NCI-H1436 treated with DMSO at 0.1 percent for 48 hours (cell line): ENCODE measurements around the gene INAFM1.
"Not testable (repeated sequence)": the region's sequence is repeated elsewhere in the genome, so short reads cannot be mapped to it uniquely, and the experiment has no call there.

Source experiments
- DNase-seq: peaks from one replicate; lab custom pipeline; 2025; lab: John Stamatoyannopoulos, UW

Gene INAFM1

GRCh38 chr19:47268028-47268427, 6.7 kb upstream of the INAFM1 start:
- DNase-seq, result no peak

GRCh38 chr19:47269596-47269995, 5.1 kb upstream of the INAFM1 start:
- no peak for DNase-seq

GRCh38 chr19:47270408-47270807, 4.3 kb upstream of the INAFM1 start:
- no peak for DNase-seq

GRCh38 chr19:47271949-47272348, 2.7 kb upstream of the INAFM1 start:
- DNase-seq, result no peak

GRCh38 chr19:47272448-47273312, 2.0 kb upstream of the INAFM1 start:
- no peak for DNase-seq

GRCh38 chr19:47273313-47274070, 1.2 kb upstream of the INAFM1 start:
- DNase-seq, result peak; percentile 32

GRCh38 chr19:47274891-47275761, 441 bp downstream of the INAFM1 start:
- no peak for DNase-seq

- no peak for DNase-seq
These were observed 1.2 kb downstream of the INAFM1 start for GRCh38 chr19:47275791-47276461.

GRCh38 chr19:47276513-47276912, 1.8 kb downstream of the INAFM1 start:
- not testable (repeated sequence) for DNase-seq

GRCh38 chr19:47280183-47280797, 5.6 kb downstream of the INAFM1 start:
- DNase-seq, result no peak

GRCh38 chr19:47283405-47284059, 8.8 kb downstream of the INAFM1 start:
- DNase-seq, result no peak

GRCh38 chr19:47284324-47284899, 9.7 kb downstream of the INAFM1 start:
- peak; percentile 1 for DNase-seq

GRCh38 chr19:47296036-47296435, 21.4 kb downstream of the INAFM1 start:
- peak; percentile 30 for DNase-seq

- not testable (repeated sequence) for DNase-seq
These were observed 26.2 kb downstream of the INAFM1 start for GRCh38 chr19:47300867-47301266.

- DNase-seq, result no peak
These were observed 27.6 kb downstream of the INAFM1 start for GRCh38 chr19:47302249-47302648.

GRCh38 chr19:47303966-47304365, 29.3 kb downstream of the INAFM1 start:
- no peak for DNase-seq

- no peak for DNase-seq
These were observed 30.6 kb downstream of the INAFM1 start for GRCh38 chr19:47305309-47305751.

GRCh38 chr19:47306303-47306702, 31.6 kb downstream of the INAFM1 start:
- no peak for DNase-seq

GRCh38 chr19:47309038-47309437, 34.4 kb downstream of the INAFM1 start:
- no peak for DNase-seq

- DNase-seq, result no peak
These were observed 34.9 kb downstream of the INAFM1 start, which contains the start of gene C5AR1 for GRCh38 chr19:47309608-47310007. Gene C5AR1, plus strand, starts transcription at chr19:47309861. Its CDS starts 35 bp downstream, at chr19:47309896.
